OCI-LY3 (cell line): ENCODE measurements around the gene FOXF2.

Source experiments
- H2AFZ ChIP-seq: fragments of 200-600, 300-600 bp; shearing (Covaris generic); 2 replicates; pipeline ENCODE4 v1.6.0; 2014; ENCODE audit warnings: antibody characterized with exemption, low read depth, low read length
- H3K27ac ChIP-seq: fragments of 200-600, 300-600 bp; sonication (generic); 2 replicates; pipeline ENCODE4 v1.5.1; 2014; ENCODE audit warnings: mild to moderate bottlenecking, low read length, moderate library complexity, mixed read lengths
- H3K27me3 ChIP-seq: fragments of 200-600, 300-600 bp; sonication (generic); 2 replicates; pipeline ENCODE4 v1.6.1; 2014; ENCODE audit warnings: low read depth, low read length, mixed read lengths
- H3K36me3 ChIP-seq: fragments of 200-600, 300-600 bp; sonication (generic); replicated peaks from 2 replicates; pipeline ENCODE3; 2014; ENCODE audit warnings: low read depth, low read length, mixed read lengths
- H3K4me1 ChIP-seq: fragments of 300-600, 200-600 bp; sonication (generic); 2 replicates; pipeline ENCODE4 v1.6.1; 2014; ENCODE audit warnings: low read length, mixed read lengths
- H3K4me2 ChIP-seq: fragments of 200-600, 300-600 bp; sonication (generic); 2 replicates; pipeline ENCODE4 v1.6.1; 2014; ENCODE audit warnings: low read length, mixed read lengths
- H3K4me3 ChIP-seq: fragments of 300-600, 200-600 bp; sonication (generic); 2 replicates; pipeline ENCODE4 v1.5.1; 2014; ENCODE audit warnings: antibody characterized with exemption, mild to moderate bottlenecking, low read length, moderate library complexity
- H3K79me2 ChIP-seq: fragments of 300-600, 200-600 bp; shearing (Covaris generic); 2 replicates; pipeline ENCODE4 v1.6.1; 2014; ENCODE audit warnings: mild to moderate bottlenecking, low read length, mixed read lengths
- H3K9ac ChIP-seq: fragments of 300-600, 200-600 bp; shearing (Covaris generic); 2 replicates; pipeline ENCODE4 v1.6.0; 2014; ENCODE audit warnings: mild to moderate bottlenecking, low read length, moderate library complexity
- H3K9me3 ChIP-seq: fragments of 200-600, 300-600 bp; shearing (Covaris generic); 2 replicates; pipeline ENCODE4 v1.6.1; 2014; ENCODE audit warnings: low read length, mixed read lengths; ENCODE audit not compliant: insufficient read depth
- H4K20me1 ChIP-seq: fragments of 200-600, 300-600 bp; sonication (generic); 2 replicates; pipeline ENCODE4 v1.6.1; 2016; ENCODE audit warnings: low read length, mixed read lengths; ENCODE audit not compliant: insufficient read depth
- EZH2phosphoT487 ChIP-seq: fragments of 200-600 bp; shearing (Covaris generic); IDR thresholded peaks from 2 replicates; pipeline ENCODE4 v1.6.1; 2018; ENCODE audit warnings: antibody characterized with exemption, mixed run types, low read depth
- TF ChIP-seq, protein P1 (sequence below): fragments of 200-600, 300-600 bp; sonication (generic); IDR thresholded peaks from 2 replicates; pipeline ENCODE4 v1.5.1; 2014; ENCODE audit warnings: antibody characterized with exemption, low read length, low read depth

FOXF2 gene

DNA sequence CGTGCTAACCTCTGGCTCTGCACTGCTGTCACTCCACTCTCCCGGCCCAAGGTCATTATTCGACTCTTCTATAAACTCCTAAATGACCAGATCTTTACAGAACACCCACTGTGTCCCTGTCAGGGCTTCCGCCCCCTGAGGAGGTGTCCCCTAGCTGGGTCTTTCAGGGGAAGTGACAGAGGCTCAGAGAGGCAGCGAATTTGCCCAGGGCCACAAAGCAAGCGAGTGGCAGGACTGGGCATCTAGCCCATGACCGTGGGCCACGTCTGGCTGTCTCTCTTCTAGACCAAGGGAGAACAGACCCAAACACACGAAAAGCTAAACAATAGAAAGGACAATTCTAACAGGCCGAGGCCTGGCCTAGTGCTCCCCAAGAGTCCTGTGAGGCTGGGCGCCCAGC lies 27.4 kb downstream of the FOXF2 start:
- Histone ChIP-seq H3K4me3 (no peak overlapping the region), H3K4me2 (no peak overlapping the region), H3K27me3 (no peaks in the 10 kb centered on the region), H3K36me3 (no peaks in the 10 kb centered on the region), H3K9me3 (no peaks in the 10 kb centered on the region), H3K4me1 (no peaks in the 10 kb centered on the region), H3K79me2 (no peaks in the 10 kb centered on the region), H4K20me1 (no peaks in the 10 kb centered on the region), H3K9ac (no peak overlapping the region), H2AFZ (no peak overlapping the region), H3K27ac (no peak overlapping the region)
- TF ChIP-seq, protein P1, sequence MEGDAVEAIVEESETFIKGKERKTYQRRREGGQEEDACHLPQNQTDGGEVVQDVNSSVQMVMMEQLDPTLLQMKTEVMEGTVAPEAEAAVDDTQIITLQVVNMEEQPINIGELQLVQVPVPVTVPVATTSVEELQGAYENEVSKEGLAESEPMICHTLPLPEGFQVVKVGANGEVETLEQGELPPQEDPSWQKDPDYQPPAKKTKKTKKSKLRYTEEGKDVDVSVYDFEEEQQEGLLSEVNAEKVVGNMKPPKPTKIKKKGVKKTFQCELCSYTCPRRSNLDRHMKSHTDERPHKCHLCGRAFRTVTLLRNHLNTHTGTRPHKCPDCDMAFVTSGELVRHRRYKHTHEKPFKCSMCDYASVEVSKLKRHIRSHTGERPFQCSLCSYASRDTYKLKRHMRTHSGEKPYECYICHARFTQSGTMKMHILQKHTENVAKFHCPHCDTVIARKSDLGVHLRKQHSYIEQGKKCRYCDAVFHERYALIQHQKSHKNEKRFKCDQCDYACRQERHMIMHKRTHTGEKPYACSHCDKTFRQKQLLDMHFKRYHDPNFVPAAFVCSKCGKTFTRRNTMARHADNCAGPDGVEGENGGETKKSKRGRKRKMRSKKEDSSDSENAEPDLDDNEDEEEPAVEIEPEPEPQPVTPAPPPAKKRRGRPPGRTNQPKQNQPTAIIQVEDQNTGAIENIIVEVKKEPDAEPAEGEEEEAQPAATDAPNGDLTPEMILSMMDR, result no peak
- no peak for TF ChIP-seq EZH2phosphoT487

DNA sequence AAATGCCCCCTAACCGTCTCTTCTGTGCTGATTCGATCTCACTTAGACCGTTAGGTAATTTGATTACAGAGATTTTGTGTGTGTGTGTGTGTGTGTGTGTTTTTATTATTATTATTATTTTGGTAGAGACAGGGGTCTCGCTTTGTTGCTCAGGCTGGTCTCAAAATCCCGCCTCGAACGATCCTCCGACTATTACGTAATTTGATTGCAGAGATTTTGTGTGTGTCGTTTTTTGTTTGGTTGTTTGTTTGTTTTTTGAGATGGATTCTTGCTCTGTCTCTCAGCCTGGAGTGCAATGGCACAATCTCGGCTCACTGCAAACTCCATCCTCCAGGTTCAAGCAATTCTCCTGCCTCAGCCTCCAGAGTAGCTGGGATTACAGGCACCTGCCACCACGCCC lies 28.3 kb downstream of the FOXF2 start:
- Histone ChIP-seq H3K4me3 (no peak overlapping the region), H3K27me3 (no peaks in the 10 kb centered on the region), H3K27ac (no peak overlapping the region), H2AFZ (no peak overlapping the region), H3K4me2 (no peak overlapping the region), H3K36me3 (no peaks in the 10 kb centered on the region), H3K79me2 (no peaks in the 10 kb centered on the region), H3K4me1 (no peaks in the 10 kb centered on the region), H3K9me3 (no peaks in the 10 kb centered on the region), H4K20me1 (no peaks in the 10 kb centered on the region), H3K9ac (no peak overlapping the region)
- no peak for TF ChIP-seq EZH2phosphoT487
- TF ChIP-seq, protein P1, result no peak

DNA sequence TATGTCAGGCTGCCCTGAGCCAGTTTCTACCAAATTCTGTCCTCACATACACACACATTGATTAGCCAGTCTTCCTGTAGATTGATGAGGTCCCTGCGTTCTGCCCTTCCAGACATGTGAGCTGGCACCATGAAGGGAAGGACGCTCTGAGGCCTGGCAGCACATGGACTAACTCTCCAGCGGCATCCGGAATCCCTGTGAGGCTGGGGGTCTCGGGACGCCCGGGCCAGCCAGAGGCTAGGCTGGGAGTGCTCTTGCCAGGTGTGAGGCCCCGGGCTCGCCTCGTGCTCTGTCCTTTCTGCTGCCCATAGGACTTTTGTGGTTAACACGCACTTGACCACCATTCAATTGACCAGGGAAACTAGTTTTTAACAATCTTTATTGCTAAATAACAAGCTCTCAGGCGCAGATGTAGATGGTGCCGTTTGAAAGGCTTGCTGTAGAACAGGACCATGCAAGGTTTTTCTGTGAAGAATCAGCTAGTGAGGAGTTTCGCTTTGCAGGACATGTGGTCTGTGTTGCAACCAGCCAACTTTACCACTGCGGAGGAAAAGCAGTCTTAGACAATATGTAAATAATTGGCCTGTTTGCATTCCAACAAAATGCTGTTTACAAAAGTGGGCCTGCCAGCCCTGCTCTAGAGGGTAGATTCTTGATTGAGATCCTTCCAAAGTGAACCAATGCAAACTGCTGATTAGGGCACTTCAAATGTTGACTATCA lies 29.3 kb downstream of the FOXF2 start:
- H3K79me2 ChIP-seq, result no peaks in the 10 kb centered on the region
- H3K27me3 ChIP-seq, result no peaks in the 10 kb centered on the region
- H4K20me1 ChIP-seq, result no peaks in the 10 kb centered on the region
- TF ChIP-seq, protein P1, result no peak
- TF ChIP-seq EZH2phosphoT487, result no peak
- H3K36me3 ChIP-seq, result no peaks in the 10 kb centered on the region
- H3K4me3 ChIP-seq, result no peak overlapping the region
- H3K4me2 ChIP-seq, result no peak overlapping the region
- no peaks in the 10 kb centered on the region for H3K4me1 ChIP-seq
- no peak overlapping the region for H3K9ac ChIP-seq
- no peak overlapping the region for H3K27ac ChIP-seq
- no peak overlapping the region for H2AFZ ChIP-seq
- no peaks in the 10 kb centered on the region for H3K9me3 ChIP-seq

DNA sequence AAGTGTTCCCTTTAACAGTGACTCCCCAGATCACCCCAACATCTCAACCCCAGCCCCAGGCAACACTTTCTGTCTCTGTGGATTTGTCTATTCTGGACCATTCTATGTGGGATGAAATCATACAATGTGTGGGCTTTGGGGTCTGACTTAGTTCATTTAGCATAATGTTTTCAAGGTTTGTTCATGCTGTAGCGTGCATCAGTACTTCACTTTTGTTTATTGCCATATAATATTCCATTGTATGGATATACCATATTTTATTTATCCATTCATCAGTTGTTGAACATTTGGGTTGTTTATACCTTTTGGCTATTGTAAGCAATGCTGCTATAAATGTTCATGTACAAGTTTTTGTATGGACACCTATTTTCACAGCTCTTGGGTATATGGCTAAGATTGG lies 31.0 kb downstream of the FOXF2 start:
- Histone ChIP-seq H3K4me2 (no peak overlapping the region), H3K9me3 (no peaks in the 10 kb centered on the region), H3K9ac (no peak overlapping the region), H2AFZ (no peak overlapping the region), H3K4me1 (no peaks in the 10 kb centered on the region), H3K27ac (no peak overlapping the region), H4K20me1 (no peaks in the 10 kb centered on the region), H3K36me3 (no peaks in the 10 kb centered on the region), H3K4me3 (no peak overlapping the region), H3K27me3 (no peaks in the 10 kb centered on the region), H3K79me2 (no peaks in the 10 kb centered on the region)
- TF ChIP-seq, protein P1, result no peak
- TF ChIP-seq EZH2phosphoT487, result no peak
